Astrocyte (in vitro differentiated cells and primary cell): ENCODE results near the gene ZFHX3.

Experiments used
- CTCF ChIP-seq: IDR thresholded peaks from 2 replicates; pipeline ENCODE4 v1.5.1; 2011; ENCODE audit warnings: low read depth, mild to moderate bottlenecking, inconsistent platforms, low read length, moderate library complexity; ENCODE audit not compliant: insufficient read depth
- EZH2 ChIP-seq: IDR thresholded peaks from 2 replicates; pipeline ENCODE4 v1.6.1; 2012; ENCODE audit warnings: mild to moderate bottlenecking, low read length, inconsistent platforms; ENCODE audit not compliant: insufficient read depth

- TF ChIP-seq CTCF (no peak), EZH2 (no peak)
These were observed 33.2 kb downstream of the ZFHX3 start for GRCh38 chr16:73014768-73015167.
